ENCODE results near the gene MRPL10. TPM values are rescaled to one million over a fixed set of nuclear protein-coding genes. Genes with fewer than 3 reads are reported as not detected.
A peak's percentile ranks its signal among the peaks of the same experiment; 100 is the strongest.

Gene MRPL10
- total and polyA plus RNA-seq, 8 donors: 16.8 to 35.2 (median 24.1) TPM

- H3K4me1 ChIP-seq: peaks cover 8 to 18% (median 13%) of the 10 kb centered on the region in 3 donors
- no peak overlapping the region for H3K4me3 ChIP-seq
- no peaks in the 10 kb centered on the region for H3K27me3 ChIP-seq
- FAIRE-seq (no peak), DNase-seq (peak in 1 of 6 donors; percentile 56), ATAC-seq (no peak)
- H3K9me3 ChIP-seq: no peaks in the 10 kb centered on the region
- no peaks in the 10 kb centered on the region for H3K36me3 ChIP-seq
- intact Hi-C loops (cut with DNase I): no loop called here
- WGBS, 2 donors: 80 to 81% methylated on average over 13 of the region's 13 CpGs
- TF ChIP-seq, protein P1, sequence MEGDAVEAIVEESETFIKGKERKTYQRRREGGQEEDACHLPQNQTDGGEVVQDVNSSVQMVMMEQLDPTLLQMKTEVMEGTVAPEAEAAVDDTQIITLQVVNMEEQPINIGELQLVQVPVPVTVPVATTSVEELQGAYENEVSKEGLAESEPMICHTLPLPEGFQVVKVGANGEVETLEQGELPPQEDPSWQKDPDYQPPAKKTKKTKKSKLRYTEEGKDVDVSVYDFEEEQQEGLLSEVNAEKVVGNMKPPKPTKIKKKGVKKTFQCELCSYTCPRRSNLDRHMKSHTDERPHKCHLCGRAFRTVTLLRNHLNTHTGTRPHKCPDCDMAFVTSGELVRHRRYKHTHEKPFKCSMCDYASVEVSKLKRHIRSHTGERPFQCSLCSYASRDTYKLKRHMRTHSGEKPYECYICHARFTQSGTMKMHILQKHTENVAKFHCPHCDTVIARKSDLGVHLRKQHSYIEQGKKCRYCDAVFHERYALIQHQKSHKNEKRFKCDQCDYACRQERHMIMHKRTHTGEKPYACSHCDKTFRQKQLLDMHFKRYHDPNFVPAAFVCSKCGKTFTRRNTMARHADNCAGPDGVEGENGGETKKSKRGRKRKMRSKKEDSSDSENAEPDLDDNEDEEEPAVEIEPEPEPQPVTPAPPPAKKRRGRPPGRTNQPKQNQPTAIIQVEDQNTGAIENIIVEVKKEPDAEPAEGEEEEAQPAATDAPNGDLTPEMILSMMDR (IDR thresholded peaks at IDR 0.05): no peak
- H3K27ac ChIP-seq: no peak overlapping the region
Measured at GRCh38 chr17:47837401-47838039, 6.2 kb upstream of the MRPL10 start.

- Histone ChIP-seq H3K9me3 (no peaks in the 10 kb centered on the region), H3K27ac (no peak overlapping the region), H3K4me3 (no peak overlapping the region), H3K27me3 (no peaks in the 10 kb centered on the region), H3K36me3 (no peaks in the 10 kb centered on the region), H3K4me1 (peaks cover under 1 to 14% (median 10%) of the 10 kb centered on the region in 3 donors)
- FAIRE-seq: no peak
- TF ChIP-seq, protein P1 (IDR thresholded peaks at IDR 0.05): no peak
- 86% methylated on average over 6 of the region's 6 CpGs for WGBS, 2 donors
- intact Hi-C loops (cut with DNase I): no loop called here
- no peak for ATAC-seq
- peak in 1 of 6 donors; percentile 72 for DNase-seq
Measured at GRCh38 chr17:47836601-47837000, 5.3 kb upstream of the MRPL10 start.

DNA sequence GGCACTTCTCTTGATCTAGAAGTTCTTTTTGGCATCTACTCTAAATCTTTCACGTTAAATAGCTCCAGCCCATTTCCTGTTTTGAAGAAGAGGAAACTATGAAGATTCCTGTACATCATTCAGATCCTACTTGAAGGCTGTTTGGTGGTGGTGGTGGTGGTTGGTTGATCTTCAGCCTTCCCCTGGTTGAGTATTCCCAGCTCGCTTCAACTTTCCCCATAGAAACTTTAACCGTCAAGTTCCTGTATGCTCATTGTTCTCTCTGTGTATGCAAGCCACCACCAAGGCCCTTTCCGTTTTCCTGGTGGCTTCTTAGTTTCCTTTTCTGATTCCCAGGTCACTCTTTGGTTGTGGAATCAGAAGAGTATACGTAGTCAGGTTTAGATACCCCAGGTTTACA, 3.4 kb upstream of the MRPL10 start:
- 62 to 75% methylated on average over 5 of the region's 5 CpGs for whole genome bisulfite sequencing, 2 donors
- H3K4me1 ChIP-seq: peaks cover 0 to 11% (median 10%) of the 10 kb centered on the region in 3 donors
- DNase-seq (no peak), ATAC-seq (no peak), FAIRE-seq (no peak)
- no peak overlapping the region for H3K4me3 ChIP-seq
- no peaks in the 10 kb centered on the region for H3K9me3 ChIP-seq
- TF ChIP-seq, protein P1 (IDR thresholded peaks at IDR 0.05): no peak
- no peaks in the 10 kb centered on the region for H3K27me3 ChIP-seq
- H3K36me3 ChIP-seq: no peaks in the 10 kb centered on the region
- H3K27ac ChIP-seq: no peak overlapping the region
- intact Hi-C loops (cut with DNase I): no loop called here

DNA sequence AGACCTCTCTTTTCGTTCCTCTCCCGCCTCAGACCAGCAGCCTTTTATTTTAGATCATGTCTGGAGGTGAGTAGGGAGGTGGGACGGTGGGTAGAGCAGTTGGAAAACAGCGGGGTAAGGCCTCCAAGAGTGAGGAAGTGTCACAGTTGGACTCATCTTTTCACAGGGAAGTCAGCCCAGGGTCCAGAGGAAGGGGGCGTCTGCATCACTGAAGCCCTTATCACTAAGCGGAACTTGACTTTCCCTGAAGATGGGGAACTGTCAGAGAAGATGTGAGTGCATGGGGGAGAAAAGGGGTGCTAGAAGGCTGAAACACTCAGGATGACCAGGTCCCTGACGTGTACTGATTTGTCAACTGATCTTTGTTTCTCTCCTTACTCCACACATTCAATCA, 590 bp upstream of the MRPL10 start:
- Histone ChIP-seq H3K36me3 (peaks cover 0 to 8% (median 4%) of the 10 kb centered on the region in 3 donors), H3K9me3 (no peaks in the 10 kb centered on the region), H3K4me1 (peaks cover 0 to 11% (median 10%) of the 10 kb centered on the region in 3 donors), H3K27me3 (no peaks in the 10 kb centered on the region), H3K4me3 (peak overlapping the region; percentile 60 to 97 (median 76)), H3K27ac (no peak overlapping the region)
- FAIRE-seq: no peak
- TF ChIP-seq, protein P1 (IDR thresholded peaks at IDR 0.05): no peak
- ATAC-seq: peak in 2 of 4 donors; percentile 7 to 25
- intact Hi-C loops (cut with DNase I): no loop called here
- DNase-seq: no peak
- WGBS, 2 donors: 14% methylated on average over 7 of the region's 7 CpGs

DNA sequence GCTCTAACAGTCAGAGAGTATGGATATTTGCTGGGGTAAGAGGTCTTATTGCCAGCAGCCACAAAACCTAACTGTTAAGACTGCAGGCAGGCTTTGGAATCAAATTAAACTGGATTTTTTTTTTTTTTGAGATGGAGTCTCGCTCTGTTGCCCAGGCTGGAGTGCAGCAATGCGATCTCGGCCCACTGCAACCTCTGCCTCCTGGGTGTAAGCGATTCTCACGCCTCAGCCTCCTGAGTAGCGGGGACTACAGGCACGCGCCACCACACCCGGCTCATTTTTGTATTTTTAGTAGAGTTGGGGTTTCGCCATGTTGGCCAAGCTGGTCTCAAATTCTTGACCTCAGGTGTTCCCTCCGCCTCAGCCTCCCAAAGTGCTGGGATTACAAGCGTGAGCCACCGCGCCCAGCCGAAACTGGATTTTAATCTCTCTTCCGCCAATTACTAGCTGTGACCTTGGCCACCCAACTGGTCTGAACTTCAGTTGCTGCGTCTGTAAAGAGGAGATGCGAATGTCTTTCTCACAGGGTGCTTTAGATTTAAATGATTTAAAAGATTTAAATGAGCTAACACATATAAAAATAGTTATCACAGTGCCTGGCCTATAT, 842 bp downstream of the MRPL10 start:
- H3K4me3 ChIP-seq: peak overlapping the region; percentile 60 to 97 (median 76)
- DNase-seq (no peak), FAIRE-seq (no peak), ATAC-seq (no peak)
- H3K27ac ChIP-seq: peak overlapping the region in 2 of 4 donors; percentile 67 to 70
- no peaks in the 10 kb centered on the region for H3K9me3 ChIP-seq
- WGBS, 2 donors: 55 to 57% methylated on average over 18 of the region's 18 CpGs
- H3K36me3 ChIP-seq: peaks cover 0 to 21% (median 11%) of the 10 kb centered on the region in 3 donors
- intact Hi-C loops (cut with DNase I): no loop called here
- H3K27me3 ChIP-seq: no peaks in the 10 kb centered on the region
- TF ChIP-seq, protein P1 (IDR thresholded peaks at IDR 0.05): no peak
- H3K4me1 ChIP-seq: peaks cover 0 to 11% (median 10%) of the 10 kb centered on the region in 3 donors

All from pancreas (tissue), 10 donors.